ENCODE measurements around the gene DOCK2.

DOCK2 gene

DNA sequence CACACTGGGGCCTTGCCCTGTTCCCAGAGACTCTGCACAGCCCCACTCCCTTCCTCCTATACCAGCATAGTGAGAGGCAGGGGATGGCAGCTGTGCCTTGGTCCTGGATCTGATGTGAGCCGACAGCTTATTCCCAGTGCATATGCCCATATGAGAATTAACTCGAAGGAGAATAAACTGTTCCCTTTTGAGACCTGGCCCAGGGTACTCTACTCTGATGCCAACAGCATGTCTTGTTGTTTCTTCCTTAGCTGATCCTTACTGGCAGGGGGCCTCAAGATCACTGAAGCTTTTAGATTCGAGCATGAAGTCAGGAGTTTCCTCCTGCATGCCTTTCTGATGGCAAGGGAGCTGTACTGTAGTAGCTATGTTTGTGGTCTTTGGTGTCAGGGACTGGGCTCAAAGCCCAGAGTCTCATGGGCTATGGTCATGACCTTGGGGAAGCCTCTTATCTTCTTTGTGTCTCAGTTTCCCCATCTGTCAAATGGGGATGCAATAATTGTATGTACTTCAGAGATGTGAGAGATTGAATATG is 57.1 kb downstream of the DOCK2 start:
- TF ChIP-seq, protein P1, sequence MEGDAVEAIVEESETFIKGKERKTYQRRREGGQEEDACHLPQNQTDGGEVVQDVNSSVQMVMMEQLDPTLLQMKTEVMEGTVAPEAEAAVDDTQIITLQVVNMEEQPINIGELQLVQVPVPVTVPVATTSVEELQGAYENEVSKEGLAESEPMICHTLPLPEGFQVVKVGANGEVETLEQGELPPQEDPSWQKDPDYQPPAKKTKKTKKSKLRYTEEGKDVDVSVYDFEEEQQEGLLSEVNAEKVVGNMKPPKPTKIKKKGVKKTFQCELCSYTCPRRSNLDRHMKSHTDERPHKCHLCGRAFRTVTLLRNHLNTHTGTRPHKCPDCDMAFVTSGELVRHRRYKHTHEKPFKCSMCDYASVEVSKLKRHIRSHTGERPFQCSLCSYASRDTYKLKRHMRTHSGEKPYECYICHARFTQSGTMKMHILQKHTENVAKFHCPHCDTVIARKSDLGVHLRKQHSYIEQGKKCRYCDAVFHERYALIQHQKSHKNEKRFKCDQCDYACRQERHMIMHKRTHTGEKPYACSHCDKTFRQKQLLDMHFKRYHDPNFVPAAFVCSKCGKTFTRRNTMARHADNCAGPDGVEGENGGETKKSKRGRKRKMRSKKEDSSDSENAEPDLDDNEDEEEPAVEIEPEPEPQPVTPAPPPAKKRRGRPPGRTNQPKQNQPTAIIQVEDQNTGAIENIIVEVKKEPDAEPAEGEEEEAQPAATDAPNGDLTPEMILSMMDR (IDR thresholded peaks at IDR 0.05; ENCODE audit: low read depth, low read length) = no peak
- DNase-seq (ENCODE audit: low read depth in 2 of 2) = peak in 1 of 2 donors; percentile 23
- no peak overlapping the region for H3K4me3 ChIP-seq (replicated peaks in 1 of 2; ENCODE audit: low read depth in 2 of 2, low read length in 2 of 2)

DNA sequence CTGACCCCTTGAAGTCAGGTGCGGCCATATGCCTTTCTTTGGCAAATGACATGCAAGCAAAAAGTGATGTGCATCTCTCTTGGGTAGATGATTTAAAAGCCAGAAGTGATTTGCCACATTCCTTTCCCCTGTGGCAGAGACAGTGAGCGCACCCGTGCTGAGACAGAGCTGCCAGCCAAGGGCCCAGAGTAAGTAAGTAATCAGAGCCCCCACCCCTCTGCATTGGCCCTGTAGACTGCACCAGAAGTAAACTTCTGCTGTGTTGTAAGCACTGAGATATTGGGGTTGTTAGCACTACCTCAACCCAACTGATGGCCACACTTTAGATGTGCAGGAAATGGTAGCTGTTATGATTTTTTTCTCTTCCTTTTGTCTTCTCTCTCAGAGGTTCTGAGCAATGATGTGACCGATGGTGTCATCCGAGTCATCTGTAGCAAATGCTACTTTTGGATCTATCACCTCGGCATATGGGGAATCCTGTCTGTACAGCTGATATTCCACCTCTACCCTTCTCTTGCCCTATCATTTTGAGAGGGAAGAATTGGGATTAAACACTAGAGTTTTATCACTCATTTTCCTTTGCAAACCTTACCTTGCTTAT is 58.0 kb downstream of the DOCK2 start:
- H3K4me3 ChIP-seq (replicated peaks in 1 of 2; ENCODE audit: low read depth in 2 of 2, low read length in 2 of 2) = no peak overlapping the region
- peak in 1 of 2 donors; percentile 36 for DNase-seq (ENCODE audit: low read depth in 2 of 2)
- TF ChIP-seq, protein P1 (IDR thresholded peaks at IDR 0.05; ENCODE audit: low read depth, low read length) = no peak

DNA sequence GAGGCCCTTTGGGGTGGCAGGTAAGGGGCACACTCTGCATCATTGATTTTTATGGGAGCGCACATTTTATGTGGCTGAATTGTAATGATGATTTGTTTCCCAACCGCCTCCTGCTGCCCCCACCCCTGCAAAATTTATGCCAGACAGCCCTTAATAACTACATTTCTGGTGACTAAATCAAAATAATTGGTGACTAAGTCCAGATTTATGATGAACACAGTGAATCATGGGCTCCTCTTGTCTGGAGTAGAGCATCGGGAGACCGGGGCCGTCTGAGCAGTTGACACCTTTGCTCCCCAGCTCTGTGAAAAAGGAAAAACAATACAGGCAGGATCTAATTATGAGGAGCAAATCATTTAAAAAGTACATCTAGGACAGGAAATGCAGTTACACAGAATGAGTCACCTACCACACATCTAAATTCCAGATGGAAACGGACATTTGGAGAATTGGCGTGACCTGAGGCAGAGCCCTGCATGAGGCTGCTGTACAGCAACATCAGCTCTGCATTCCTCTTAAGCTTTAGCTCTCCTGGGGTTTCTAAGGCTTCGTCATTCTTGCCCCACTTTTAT is 58.9 kb downstream of the DOCK2 start:
- no peak overlapping the region for H3K4me3 ChIP-seq (replicated peaks in 1 of 2; ENCODE audit: low read depth in 2 of 2, low read length in 2 of 2)
- TF ChIP-seq, protein P1 (IDR thresholded peaks at IDR 0.05; ENCODE audit: low read depth, low read length) = no peak

DNA sequence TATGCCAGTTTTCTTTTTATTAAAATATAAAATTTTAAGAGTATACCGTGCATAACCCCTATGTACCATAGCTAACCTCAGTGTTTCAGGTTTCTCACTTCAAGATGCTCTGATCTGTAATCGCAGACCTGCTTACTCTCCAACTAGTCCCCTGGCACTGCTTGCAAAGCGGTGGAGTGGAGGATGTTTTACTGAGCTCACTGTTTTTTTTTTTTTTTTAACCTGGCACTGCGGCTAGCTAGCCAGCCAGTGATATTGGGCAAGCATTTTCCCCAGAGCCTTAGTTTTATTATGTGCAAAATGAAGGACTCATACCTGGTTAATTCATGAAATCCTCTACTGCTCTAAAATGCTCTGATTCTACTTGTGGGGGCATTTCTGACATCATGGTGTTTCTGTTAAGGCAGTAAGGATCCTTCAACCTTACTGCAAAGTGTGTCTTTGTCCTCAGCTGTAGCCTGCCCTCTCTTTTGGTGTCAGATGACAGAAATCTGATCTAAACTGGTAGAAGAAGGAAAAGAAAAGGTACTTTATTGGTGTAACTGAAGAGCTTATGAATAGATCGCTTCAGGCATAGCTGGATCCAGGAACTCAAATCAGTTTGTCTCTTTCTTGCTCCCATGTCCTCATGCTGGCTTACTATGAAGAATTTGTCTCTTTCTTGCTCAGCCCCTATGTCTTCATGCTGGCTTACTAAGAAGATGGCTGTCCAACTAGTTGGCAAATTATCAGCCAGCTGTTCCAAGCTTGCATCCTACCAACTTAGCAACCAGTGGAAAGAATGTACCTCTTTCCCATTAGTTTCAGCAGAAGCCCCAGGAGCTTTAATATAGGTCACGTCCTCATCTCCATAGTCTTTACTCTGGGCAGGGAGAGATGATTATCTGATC is 59.8 kb downstream of the DOCK2 start:
- DNase-seq (ENCODE audit: low read depth in 2 of 2) = peak; percentile 58 to 85
- TF ChIP-seq, protein P1 (IDR thresholded peaks at IDR 0.05; ENCODE audit: low read depth, low read length) = no peak
- no peak overlapping the region for H3K4me3 ChIP-seq (replicated peaks in 1 of 2; ENCODE audit: low read depth in 2 of 2, low read length in 2 of 2)

More for the DNA sequence above, 58.9 kb downstream of the DOCK2 start:
- peak; percentile 93 to 99 for DNase-seq (ENCODE audit: low read depth in 2 of 2)

DNA sequence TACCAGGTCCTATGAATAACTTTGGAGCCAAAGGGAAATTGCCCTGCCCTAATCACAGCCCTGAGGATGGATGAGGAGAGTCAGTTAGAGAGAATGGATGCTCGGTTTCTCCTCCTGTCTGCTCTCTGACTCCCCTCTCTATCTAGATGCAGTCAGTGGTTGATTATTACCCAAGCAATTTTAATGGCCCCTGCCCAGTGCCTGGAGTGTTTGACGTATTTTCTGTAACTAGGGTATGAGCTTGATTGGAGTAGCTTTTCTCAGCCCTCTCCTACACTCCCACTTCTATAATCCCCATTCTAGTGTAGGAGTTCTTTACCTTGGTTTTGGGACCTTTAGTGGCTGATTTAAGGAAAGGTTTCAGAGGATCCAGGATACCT is 60.4 kb downstream of the DOCK2 start:
- H3K4me3 ChIP-seq (replicated peaks in 1 of 2; ENCODE audit: low read depth in 2 of 2, low read length in 2 of 2) = no peak overlapping the region
- TF ChIP-seq, protein P1 (IDR thresholded peaks at IDR 0.05; ENCODE audit: low read depth, low read length) = no peak
- DNase-seq (ENCODE audit: low read depth in 2 of 2) = no peak

DNA sequence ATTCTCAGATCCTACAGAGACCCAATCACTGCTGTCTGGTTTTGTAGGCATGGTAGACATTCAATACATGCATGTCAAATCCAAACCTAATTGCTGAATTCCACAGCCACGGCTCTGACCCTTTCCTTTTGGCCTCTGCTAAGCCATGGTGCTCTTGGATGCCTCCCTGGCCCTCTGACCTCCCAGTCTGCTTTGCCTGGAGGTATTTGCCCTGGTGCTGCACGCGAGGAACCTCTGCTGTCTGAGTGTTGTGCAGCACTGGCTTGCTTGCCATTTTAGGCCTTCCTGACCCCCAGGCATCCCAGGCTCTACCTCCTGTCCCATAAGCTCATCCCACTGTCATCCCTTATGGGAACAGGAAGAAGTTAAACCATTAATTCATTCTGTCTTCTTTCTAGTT is 60.9 kb downstream of the DOCK2 start:
- no peak for DNase-seq (ENCODE audit: low read depth in 2 of 2)
- H3K4me3 ChIP-seq (replicated peaks in 1 of 2; ENCODE audit: low read depth in 2 of 2, low read length in 2 of 2) = no peak overlapping the region
- TF ChIP-seq, protein P1 (IDR thresholded peaks at IDR 0.05; ENCODE audit: low read depth, low read length) = no peak

Measured in cardiac fibroblast (primary cell).